ENCODE data around the gene TSC22D4.

Gene TSC22D4

GRCh38 chr7:100426516-100426915 lies 52.5 kb downstream of the TSC22D4 start:
- DNase-seq = no peak

GRCh38 chr7:100425347-100425746 lies 53.7 kb downstream of the TSC22D4 start:
- DNase-seq = no peak

- DNase-seq = no peak
These were observed 55.7 kb downstream of the TSC22D4 start for GRCh38 chr7:100423315-100423714.

- no peak for DNase-seq
These were observed 59.3 kb downstream of the TSC22D4 start for GRCh38 chr7:100419660-100420226.

- no peak for DNase-seq
These were observed 59.9 kb downstream of the TSC22D4 start for GRCh38 chr7:100418930-100419659.
